Measurements from ENCODE around the gene LYPLA2. TPM values are rescaled to one million over a fixed set of nuclear protein-coding genes. Genes with fewer than 3 reads are reported as not detected.
"Not testable (repeated sequence)": the region's sequence is repeated elsewhere in the genome, so short reads cannot be mapped to it uniquely, and the experiment has no call there.

The LYPLA2 gene
- polyA plus RNA-seq, 4 donors: 35.0 to 79.7 (median 63.3) TPM

- peak; percentile 72 to 79 (median 76) for DNase-seq (ENCODE audit: low read depth in 4 of 4, low spot score in 3 of 4)
Measured at GRCh38 chr1:23777979-23778814, 12.7 kb upstream of the LYPLA2 start, which contains the start of gene PITHD1. PITHD1 (plus strand) TSS chr1:23778418; CDS start chr1:23778516, 98 bp downstream.

- no peak for DNase-seq (ENCODE audit: low read depth in 4 of 4, low spot score in 3 of 4)
Measured at GRCh38 chr1:23779826-23780371, 11.0 kb upstream of the LYPLA2 start.

- not testable (repeated sequence) for DNase-seq (ENCODE audit: low read depth in 4 of 4, low spot score in 3 of 4)
Measured at GRCh38 chr1:23783141-23783540, 7.8 kb upstream of the LYPLA2 start.

- DNase-seq (ENCODE audit: low read depth in 4 of 4, low spot score in 3 of 4): no peak
Measured at GRCh38 chr1:23784846-23785245, 6.1 kb upstream of the LYPLA2 start.

- DNase-seq (ENCODE audit: low read depth in 4 of 4, low spot score in 3 of 4): no peak
Measured at GRCh38 chr1:23787701-23788100, 3.2 kb upstream of the LYPLA2 start.

- DNase-seq (ENCODE audit: low read depth in 4 of 4, low spot score in 3 of 4): no peak
Measured at GRCh38 chr1:23788695-23789094, 2.2 kb upstream of the LYPLA2 start.

- no peak for DNase-seq (ENCODE audit: low read depth in 4 of 4, low spot score in 3 of 4)
Measured at GRCh38 chr1:23791516-23792047, 637 bp downstream of the LYPLA2 start.

GRCh38 chr1:23792151-23792945, 1.4 kb downstream of the LYPLA2 start:
- DNase-seq (ENCODE audit: low read depth in 4 of 4, low spot score in 3 of 4): no peak

- no peak for DNase-seq (ENCODE audit: low read depth in 4 of 4, low spot score in 3 of 4)
Measured at GRCh38 chr1:23793018-23793781, 2.3 kb downstream of the LYPLA2 start.

GRCh38 chr1:23793861-23794731, 3.2 kb downstream of the LYPLA2 start:
- no peak for DNase-seq (ENCODE audit: low read depth in 4 of 4, low spot score in 3 of 4)

- not testable (repeated sequence) for DNase-seq (ENCODE audit: low read depth in 4 of 4, low spot score in 3 of 4)
Measured at GRCh38 chr1:23794732-23795182, 3.8 kb downstream of the LYPLA2 start.

GRCh38 chr1:23795676-23796465, 4.9 kb downstream of the LYPLA2 start:
- no peak for DNase-seq (ENCODE audit: low read depth in 4 of 4, low spot score in 3 of 4)

- no peak for DNase-seq (ENCODE audit: low read depth in 4 of 4, low spot score in 3 of 4)
Measured at GRCh38 chr1:23796466-23797271, 5.7 kb downstream of the LYPLA2 start.

- DNase-seq (ENCODE audit: low read depth in 4 of 4, low spot score in 3 of 4): no peak
Measured at GRCh38 chr1:23797478-23798448, 6.8 kb downstream of the LYPLA2 start.

- no peak for DNase-seq (ENCODE audit: low read depth in 4 of 4, low spot score in 3 of 4)
Measured at GRCh38 chr1:23798662-23799142, 7.8 kb downstream of the LYPLA2 start.

- no peak for DNase-seq (ENCODE audit: low read depth in 4 of 4, low spot score in 3 of 4)
Measured at GRCh38 chr1:23799255-23799569, 8.3 kb downstream of the LYPLA2 start.

Data from left renal pelvis (tissue), 4 donors.